Measurements from ENCODE around the gene PPP4R4.
"Not testable (repeated sequence)": the region's sequence is repeated elsewhere in the genome, so short reads cannot be mapped to it uniquely, and the experiment has no call there.

The PPP4R4 gene

GRCh38 chr14:94145902-94146527 is 28.1 kb upstream of the PPP4R4 start:
- DNase-seq (ENCODE audit: low read depth) = no peak

- no peak for DNase-seq (ENCODE audit: low read depth)
Observed at GRCh38 chr14:94152676-94153075, 21.4 kb upstream of the PPP4R4 start.

GRCh38 chr14:94153750-94154342 is 20.3 kb upstream of the PPP4R4 start:
- DNase-seq (ENCODE audit: low read depth) = no peak

GRCh38 chr14:94156143-94156542 is 18.0 kb upstream of the PPP4R4 start:
- DNase-seq (ENCODE audit: low read depth) = not testable (repeated sequence)

- no peak for DNase-seq (ENCODE audit: low read depth)
Observed at GRCh38 chr14:94157197-94157596, 16.9 kb upstream of the PPP4R4 start.

GRCh38 chr14:94158239-94158883 is 15.8 kb upstream of the PPP4R4 start:
- DNase-seq (ENCODE audit: low read depth) = peak; percentile 14

- no peak for DNase-seq (ENCODE audit: low read depth)
Observed at GRCh38 chr14:94161058-94161457, 13.1 kb upstream of the PPP4R4 start.

GRCh38 chr14:94161981-94162380 is 12.1 kb upstream of the PPP4R4 start:
- no peak for DNase-seq (ENCODE audit: low read depth)

GRCh38 chr14:94162466-94162865 is 11.7 kb upstream of the PPP4R4 start:
- DNase-seq (ENCODE audit: low read depth) = no peak

GRCh38 chr14:94163796-94164195 is 10.3 kb upstream of the PPP4R4 start:
- DNase-seq (ENCODE audit: low read depth) = no peak

- no peak for DNase-seq (ENCODE audit: low read depth)
Observed at GRCh38 chr14:94164685-94165431, 9.3 kb upstream of the PPP4R4 start.

- DNase-seq (ENCODE audit: low read depth) = no peak
Observed at GRCh38 chr14:94165744-94166143, 8.4 kb upstream of the PPP4R4 start.

GRCh38 chr14:94170136-94170535 is 4.0 kb upstream of the PPP4R4 start:
- no peak for DNase-seq (ENCODE audit: low read depth)

- no peak for DNase-seq (ENCODE audit: low read depth)
Observed at GRCh38 chr14:94171208-94171607, 2.9 kb upstream of the PPP4R4 start.

GRCh38 chr14:94172545-94172944 is 1.6 kb upstream of the PPP4R4 start:
- DNase-seq (ENCODE audit: low read depth) = no peak

- no peak for DNase-seq (ENCODE audit: low read depth)
Observed at GRCh38 chr14:94173471-94173884, 644 bp upstream of the PPP4R4 start.

- no peak for DNase-seq (ENCODE audit: low read depth)
Observed at GRCh38 chr14:94174604-94175010, 485 bp downstream of the PPP4R4 start.

GRCh38 chr14:94175011-94175745 is 1.1 kb downstream of the PPP4R4 start:
- no peak for DNase-seq (ENCODE audit: low read depth)

GRCh38 chr14:94175747-94176146 is 1.6 kb downstream of the PPP4R4 start:
- no peak for DNase-seq (ENCODE audit: low read depth)

- no peak for DNase-seq (ENCODE audit: low read depth)
Observed at GRCh38 chr14:94176808-94177207, 2.7 kb downstream of the PPP4R4 start.

GRCh38 chr14:94177806-94178205 is 3.7 kb downstream of the PPP4R4 start:
- DNase-seq (ENCODE audit: low read depth) = no peak

- DNase-seq (ENCODE audit: low read depth) = no peak
Observed at GRCh38 chr14:94179244-94179643, 5.1 kb downstream of the PPP4R4 start.
